NB4 (cell line): ENCODE results near the gene RFX8.

ENCODE experiments used
- CTCF ChIP-seq: IDR thresholded peaks from one replicate; pipeline ENCODE4 v1.5.1; 2012; ENCODE audit warnings: low read depth, low read length
- MAX ChIP-seq: IDR thresholded peaks from 2 replicates; pipeline ENCODE4 v1.6.1; 2011; ENCODE audit warnings: low read depth, low read length
- MYC ChIP-seq: IDR thresholded peaks from 2 replicates; pipeline ENCODE4 v1.6.1; 2011; ENCODE audit warnings: low read depth, low read length
- POLR2A ChIP-seq: IDR thresholded peaks from 2 replicates; pipeline ENCODE4 v1.6.1; 2011; ENCODE audit warnings: mild to moderate bottlenecking; ENCODE audit not compliant: insufficient read length; ENCODE audit errors: extremely low read depth

GRCh38 chr2:101403745-101404144 is 71.2 kb downstream of the RFX8 start:
- TF ChIP-seq POLR2A: no peak
- TF ChIP-seq CTCF: no peak
- TF ChIP-seq MYC: no peak
- TF ChIP-seq MAX: no peak
